AG08395 (cell line): Measurements from ENCODE around the gene SERPINB6.
"Not testable (repeated sequence)": the region's sequence is repeated elsewhere in the genome, so short reads cannot be mapped to it uniquely, and the experiment has no call there.

ENCODE experiments used
- DNase-seq: peaks from one replicate; pipeline ENCODE4 v3.0.0; 2012; ENCODE audit warnings: mixed read lengths, low spot score

SERPINB6 gene

DNA sequence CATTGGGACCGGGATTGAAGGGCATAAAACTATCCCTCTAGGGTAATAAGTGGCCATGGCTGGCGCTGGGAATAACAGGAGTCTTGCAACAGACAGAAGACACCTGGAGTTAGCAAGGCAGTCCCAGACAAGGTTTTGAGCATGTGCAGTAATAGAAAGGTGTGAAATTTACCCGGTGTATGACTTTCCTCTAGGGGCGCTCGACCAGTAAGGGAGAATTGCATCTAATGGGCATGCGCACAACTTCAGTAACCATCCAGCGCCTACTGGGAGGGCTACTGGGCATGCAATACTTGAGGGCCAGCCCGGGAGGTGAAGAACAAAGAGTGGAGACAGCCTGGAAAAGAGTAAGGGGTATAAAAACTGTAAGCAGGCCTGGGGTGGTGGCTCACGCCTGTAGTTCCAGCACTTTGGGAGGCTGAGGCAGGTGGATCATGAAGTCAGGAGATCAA lies 32.7 kb downstream of the SERPINB6 start:
- no peak for DNase-seq

DNA sequence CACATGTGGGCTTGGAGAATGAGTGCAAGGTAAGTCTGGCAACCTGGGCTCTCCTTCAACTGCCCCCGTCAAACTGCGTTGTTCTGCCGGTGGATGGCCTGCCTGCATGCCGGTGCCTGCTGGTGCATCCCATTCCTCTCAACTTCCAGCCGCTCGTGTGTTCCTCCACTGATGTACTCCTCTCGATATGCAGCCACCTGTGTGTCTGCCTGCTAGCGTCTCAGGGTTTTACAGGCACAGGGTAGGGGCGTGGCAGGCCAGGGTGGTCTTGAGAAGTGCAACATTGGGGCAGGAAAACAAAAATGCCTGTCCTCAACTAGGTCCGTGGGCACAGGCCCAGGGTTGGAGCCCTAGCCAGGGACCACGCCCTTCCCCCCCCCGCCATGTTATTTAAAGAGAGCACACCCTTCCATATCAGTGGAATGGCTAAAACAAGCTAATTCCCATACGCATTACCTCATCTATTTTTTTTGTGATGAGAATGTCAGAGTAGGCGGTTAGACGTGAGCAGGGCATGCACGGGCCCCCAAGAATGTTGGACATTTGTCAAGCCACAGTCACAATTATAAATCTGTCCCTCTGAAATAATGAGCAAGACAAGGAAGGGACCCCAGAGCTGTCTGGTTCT lies 33.2 kb downstream of the SERPINB6 start:
- DNase-seq = no peak

DNA sequence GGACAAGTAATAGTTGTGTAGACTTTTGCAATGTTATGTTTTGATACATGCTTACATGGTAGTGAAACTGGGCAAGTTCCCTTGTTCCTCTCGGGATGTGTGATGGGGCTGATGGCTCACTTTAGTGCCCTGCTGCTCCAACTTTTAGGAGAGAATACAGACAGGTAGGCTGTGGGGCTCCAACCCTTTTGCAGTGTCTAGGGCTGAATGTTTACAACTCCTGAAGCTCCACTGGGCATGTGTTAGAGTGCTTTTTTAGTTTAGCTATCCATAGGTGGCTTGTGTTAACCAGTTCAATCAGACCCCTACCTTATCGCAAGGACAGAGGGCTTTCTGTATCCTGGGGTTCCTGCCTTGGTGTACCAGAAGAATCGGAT lies 33.8 kb downstream of the SERPINB6 start:
- DNase-seq = no peak

DNA sequence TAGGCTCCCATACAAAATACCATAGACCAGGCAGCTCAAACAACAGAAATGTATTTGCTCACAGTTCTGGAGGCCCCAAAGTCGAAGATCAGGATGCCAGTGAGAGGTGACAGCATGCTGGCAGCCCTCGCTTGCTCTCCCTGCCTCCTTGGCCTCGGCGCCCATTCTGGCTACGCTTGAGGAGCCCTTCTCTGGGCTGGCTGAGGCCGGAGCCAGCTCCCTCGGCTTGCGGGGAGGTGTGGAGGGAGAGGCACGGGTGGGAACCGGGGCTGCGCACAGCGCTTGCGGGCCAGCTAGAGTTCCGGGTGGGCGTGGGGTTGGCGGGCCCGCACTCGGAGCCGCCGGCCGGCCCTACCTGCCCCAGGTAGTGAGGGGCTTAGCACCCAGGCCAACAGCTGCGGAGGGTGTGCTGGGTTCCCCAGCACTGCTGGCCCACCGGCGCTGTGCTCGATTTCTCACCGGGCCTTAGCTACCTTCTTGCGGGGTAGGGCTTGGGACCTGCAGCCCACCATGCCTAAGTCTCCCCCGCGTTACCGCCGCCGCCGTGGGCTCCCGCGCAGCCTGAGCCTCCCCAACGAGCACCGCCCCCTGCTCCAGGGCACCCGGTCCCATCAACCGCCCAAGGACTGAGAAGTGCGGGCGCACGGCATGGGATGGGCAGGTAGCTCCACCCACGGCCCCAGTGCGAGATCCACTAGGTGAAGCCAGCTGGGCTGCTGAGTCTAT lies 35.6 kb downstream of the SERPINB6 start:
- DNase-seq = no peak

DNA sequence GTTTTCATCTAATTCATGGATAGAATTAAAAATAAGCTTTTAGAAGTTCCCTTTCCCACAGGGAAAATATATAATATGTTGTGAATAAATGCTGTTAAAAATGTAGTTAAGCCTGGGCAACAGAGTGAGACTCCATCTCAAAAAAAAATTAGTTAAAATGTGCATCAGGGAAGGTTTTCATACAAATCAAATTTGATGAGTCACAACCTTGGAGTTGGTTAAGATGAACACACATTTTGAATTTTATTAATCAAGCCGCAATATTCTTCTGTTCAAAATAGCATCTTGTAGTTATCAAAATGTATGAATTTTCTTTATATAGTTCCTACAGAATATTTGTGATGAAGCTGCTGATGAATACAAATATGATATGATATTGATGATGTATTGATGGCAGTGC lies 37.3 kb downstream of the SERPINB6 start:
- no peak for DNase-seq

DNA sequence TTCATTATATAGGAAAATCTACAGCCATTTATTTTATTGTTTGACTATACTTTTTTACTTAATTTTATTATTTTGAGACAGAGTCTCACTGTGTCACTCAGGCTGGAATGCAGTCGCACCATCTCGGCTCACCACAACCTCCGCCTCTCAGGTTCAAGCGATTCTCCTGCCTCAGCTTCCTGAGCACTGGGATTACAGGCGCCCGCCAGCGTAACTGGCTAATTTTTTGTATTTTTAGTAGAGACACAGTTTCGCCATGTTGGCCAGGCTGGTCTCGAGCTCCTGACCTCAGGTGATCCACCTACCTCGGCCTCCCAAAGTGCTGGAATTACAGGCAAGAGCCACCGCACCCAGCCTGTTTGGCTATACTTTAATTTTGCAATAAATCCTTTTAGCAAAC lies 38.5 kb downstream of the SERPINB6 start:
- not testable (repeated sequence) for DNase-seq

DNA sequence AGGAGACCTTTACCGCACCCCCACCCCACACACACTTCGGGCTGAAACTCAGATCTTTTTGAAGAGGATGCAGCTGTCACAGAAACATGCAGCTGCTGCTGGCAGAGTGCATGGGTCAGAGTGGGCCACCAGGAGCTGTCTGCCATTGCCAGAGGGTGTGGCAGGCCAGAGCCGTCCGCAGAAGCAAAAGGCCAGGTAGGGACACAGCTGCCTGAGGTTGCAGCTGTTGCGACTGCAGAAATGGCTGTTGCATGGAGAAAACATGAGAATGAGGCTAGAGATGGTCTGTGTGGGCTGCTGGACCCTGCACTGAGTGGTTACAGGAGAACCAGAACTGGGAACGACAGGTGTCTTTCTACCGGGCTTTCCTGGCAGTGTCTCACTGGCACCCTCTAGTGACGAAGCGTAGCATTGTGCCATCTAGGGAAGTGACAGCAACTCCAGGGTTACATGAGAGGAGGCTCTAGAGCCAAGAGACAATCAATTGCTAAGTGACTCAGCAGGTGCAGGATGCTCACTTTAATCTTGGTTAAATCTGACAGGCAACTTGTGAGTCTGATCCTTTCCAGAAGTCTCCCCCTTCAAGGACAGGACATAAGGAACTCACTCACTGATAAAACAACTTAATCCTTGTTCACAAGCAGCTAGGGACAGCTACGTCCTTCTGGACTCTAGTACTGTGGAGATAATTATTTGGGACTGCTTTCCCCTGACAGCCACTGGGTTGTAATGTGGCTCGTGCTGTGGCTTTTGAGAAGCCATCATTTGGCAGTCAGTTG lies 39.2 kb downstream of the SERPINB6 start:
- DNase-seq = peak; percentile 91

DNA sequence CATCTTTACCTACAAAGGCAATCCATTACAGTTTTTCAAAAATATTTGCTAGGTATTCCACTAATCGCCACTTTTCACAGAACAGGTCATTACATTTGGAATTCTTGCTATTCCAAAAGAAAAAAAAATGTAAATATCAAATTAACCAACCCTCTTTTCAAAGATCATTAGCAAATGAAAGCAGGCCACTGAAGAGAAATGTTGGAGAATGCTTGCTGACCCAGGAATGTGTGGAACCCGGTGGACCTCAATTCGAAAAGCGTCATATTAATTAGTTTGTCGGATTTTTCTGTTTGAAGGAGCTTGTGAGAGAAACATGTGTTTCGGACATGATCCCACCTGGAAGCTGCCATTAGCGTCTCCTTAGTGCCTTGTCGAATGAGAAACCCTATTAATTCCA lies 40.3 kb downstream of the SERPINB6 start:
- DNase-seq = no peak

DNA sequence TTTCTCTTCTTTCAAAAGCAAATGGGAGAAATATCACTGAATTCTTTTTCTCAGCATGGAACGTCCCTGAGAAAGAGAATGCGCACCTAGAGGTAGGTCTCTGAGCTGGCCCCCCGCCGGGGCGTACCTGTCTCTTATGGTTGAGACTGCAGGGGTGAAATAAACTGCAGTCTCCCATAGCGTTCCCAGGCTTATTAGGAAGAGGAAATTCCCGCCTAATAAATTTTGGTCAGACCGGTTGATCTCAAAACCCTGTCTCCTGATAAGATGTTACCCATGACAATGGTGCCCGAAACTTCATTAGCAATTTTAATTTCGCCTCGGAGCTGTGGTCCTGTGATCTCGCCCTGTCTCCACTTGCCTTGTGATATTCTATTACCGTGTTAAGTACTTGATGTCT lies 43.4 kb downstream of the SERPINB6 start:
- DNase-seq = not testable (repeated sequence)

DNA sequence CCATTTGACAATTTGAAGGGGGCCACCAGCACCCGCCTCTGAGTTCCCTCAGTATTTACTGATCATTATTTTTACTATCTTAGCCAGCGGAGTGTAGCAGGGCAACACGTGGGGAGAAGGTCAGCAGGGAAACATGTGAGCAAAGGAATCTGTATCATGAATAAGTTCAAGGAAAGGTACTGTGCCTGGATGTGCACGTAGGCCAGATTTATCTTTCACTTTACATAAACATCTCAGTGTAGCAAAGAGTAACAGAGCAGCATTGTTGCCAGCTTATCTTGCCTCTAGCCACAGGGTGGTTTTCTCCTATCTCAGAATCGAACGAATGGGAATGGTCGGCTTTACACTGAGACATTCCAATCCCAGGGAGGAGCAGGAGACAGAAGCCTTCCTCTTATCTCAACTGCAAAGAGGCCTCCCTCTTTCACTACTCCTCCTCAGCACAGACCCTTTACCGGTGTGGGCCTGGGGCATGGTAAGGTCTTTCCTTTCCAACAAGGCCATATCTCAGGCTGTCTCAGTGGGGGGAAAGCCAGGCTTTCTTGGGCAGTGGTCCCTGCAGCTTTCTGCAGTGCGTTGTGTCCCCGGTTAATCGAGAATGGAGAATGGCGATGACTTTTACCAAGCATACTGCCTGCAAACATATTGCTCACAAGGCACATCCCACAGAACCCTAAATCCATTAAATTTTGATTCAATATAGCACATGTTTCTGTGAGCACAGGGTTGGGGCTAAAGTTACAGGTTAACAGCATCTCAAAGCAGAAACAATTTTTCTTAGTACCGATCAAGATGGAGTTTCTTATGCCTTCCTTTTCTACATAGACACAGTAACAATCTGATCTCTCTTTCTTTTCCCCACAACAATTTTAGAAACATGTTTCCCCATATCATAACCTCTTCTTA lies 45.3 kb downstream of the SERPINB6 start:
- not testable (repeated sequence) for DNase-seq

DNA sequence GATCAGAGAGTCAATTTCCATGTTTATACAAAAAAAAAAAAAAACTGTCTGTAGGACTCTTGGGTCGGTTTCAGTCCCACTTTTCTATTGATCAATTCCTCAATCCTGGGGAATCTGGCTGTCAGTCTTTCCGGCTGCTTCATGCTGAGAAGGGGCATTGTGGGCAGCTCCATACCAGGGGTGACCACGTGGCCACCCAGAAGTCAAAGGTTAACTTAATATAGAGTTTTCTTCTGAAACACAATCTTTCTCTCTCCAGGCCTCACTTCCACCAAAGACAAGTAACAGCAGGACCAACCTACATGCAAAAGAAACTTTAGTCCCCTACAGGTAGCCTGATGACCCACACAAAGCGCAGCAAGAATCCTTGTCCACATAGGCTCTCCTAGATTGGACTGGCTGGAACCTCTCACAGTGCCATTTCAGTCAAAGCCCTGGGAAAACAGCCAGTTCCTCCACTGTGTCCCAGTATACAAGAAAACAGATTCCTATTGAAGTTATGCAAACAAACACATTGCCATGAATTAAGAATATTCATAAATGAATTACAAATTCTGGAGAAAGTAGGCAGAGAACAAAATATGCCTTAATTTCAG lies 49.7 kb downstream of the SERPINB6 start:
- no peak for DNase-seq

DNA sequence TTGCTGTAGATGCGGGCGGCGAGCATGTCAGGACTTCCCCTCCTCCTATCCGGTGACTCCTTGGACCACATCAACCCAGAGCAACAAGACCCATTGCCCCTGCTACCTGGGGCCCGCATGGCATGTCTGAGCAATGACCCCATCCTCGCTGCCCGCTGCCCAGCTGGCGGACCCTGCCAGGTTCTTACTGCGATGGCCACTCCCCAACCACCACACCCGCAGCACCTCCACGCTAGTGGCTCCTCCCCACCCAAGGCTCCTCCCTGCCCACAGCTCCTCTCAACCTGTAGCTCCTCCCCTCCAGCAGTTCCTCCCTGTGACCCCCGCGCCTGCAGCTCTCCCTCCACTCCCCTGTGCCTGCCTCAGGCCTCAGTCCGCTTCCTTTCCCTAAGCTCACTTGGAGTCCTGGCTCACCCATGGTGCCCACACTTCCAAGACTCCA lies 50.7 kb downstream of the SERPINB6 start:
- DNase-seq = no peak

DNA sequence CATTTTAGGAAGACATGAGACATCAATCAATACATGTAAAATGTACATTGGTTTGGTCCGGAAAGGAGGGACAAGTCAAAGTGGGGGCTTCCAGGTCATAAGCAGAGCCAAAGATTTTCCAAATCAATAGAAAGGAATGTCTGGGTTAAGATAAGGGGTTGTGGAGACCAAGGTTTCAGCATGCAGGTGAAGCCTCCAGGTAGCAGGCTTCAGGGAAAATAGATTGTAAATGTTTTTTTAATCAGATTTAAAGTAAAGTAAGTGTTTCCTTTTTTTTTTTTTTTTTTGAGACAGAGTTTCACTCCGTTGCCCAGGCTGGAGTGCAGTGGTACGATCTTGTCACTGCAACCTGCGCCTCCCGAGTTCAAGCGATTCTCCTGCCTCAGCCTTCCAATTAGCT lies 51.5 kb downstream of the SERPINB6 start:
- no peak for DNase-seq

DNA sequence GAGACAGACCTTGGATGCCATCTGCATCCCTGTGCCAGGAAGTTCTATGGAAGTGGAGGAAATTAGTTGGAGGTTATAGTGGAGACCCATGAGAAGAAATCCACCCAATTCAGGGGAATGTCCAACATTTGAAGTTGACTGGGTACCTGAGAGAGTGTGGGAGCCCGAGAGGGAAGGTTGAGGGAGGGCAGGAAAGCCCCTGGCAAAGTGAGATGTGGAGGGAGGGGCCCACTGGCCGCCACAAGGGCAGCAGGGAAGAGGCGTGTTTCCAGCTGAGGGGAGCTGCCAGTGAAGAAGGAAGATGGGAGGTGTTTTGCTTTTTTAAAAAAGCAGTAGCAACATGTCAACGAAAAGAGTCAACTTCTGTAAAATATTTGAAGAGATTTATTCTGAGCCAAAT lies 52.0 kb downstream of the SERPINB6 start:
- no peak for DNase-seq

DNA sequence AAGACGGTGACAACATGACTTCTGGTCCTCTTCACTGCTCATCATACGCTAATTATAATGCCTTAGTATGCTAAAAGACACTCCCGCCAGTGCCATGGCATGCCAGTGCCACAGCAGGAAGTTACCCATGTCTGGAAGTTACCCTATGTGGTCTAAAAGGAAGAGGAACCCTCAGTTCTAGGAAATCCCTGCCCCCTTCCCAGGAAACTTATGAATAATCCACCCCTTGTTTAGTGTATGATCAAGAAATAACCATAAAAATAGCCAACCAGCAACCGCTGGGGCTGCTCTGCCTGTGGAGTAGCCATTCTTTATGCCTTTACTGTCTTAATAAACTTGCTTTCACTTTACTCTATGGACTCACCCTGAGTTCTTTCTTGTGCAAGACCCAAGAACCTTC lies 52.4 kb downstream of the SERPINB6 start:
- DNase-seq = no peak

DNA sequence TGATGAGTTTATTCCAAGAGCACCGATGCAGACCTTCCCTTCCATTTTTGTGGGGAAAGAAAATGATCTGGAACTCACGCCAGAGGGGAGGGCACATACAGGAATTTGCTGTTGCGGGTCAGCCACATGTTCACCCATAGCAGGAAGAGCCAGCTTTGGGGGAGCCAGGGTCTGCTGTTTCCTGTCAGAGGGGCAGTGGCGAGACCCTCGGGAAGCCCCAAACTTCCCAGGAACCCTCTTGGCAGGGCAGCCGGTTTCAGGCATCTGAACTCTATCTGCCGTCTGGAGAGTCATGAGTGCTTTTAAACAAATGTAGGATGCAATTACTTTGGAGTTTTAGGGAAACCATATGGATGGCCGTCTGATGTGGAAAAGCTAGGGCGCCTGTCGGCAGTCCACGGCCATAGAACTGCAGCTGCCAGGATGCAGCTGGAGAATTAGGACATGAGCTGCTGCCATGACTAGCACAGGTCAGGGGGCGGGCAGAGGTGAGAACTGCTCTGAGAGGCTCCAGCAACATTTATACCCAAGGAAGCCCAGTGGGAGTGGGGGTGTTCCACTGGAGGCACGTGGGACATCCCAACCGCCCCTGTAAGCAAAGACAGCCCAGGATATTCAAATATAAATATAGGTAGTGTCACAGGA lies 53.4 kb downstream of the SERPINB6 start:
- no peak for DNase-seq

DNA sequence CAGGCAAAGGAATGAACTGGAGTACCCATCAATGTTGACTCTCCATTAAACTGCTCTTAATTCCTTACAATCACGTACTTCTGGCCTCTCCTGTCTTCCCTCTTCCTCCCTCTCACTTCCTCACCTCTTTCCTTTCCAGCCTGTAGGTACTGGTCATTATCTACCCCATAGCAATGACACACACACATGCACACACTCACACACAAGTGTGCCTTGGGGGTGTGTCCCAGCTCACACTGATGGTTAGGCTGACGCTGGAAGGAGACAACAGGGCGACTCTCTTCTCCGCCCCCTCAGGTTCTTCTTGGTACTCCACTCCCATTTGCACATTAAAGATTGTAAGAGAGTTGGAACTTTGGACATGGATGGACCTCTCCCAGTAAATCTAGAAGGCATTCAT lies 54.3 kb downstream of the SERPINB6 start:
- DNase-seq = no peak

DNA sequence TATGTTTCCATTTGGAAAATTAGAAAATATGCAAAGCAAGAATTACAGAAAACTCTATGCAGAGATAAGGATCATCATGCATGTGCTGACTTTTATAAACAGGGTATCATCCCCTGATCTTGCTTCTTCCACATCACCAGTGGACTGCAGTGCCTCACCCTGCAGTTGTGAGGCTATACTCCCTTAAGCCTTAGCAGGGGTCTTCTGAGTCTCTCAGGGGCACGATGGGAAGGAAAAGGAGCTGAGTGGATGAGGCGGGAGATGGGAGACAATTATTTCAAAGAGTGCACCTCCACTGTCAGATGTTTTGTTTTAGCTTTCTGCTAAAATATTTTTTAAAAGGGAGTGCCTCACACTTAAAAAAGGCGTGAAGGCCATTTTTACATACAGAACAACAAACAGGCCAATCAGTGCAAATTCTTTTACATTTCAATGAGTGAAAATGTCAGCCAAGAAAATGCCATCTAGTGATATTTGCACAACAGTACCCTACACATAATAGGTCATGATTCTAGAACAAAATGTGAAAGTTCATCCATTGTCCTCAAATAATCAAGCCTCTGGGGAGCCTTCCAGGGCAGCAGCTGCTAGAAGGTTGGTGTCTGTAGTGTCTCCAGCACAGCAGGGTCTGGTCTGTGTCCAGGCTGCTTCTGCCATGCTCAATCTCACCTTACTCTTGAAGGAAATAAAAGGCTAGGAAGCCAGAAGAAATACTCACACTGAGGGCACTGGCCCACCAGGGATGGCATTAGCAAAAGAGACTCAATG lies 55.0 kb downstream of the SERPINB6 start:
- no peak for DNase-seq

DNA sequence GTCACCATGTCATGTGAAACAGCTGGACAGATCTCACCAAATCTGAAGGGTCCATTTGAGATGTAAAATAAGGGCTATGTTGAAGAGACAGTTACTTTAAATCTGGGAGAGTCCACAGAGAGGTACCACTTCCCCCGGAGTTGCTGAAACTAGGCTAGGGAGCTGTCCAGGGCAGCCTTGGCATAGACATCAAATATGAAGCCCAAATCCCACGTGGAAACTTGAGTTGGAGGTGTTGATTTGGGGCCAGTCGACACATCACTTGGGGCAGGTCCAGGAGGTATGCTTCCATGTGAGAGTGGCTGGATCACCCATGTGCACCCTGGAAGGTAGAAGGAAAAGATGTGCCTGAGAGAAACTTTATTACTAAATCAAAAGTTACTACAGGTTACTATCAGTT lies 56.2 kb downstream of the SERPINB6 start:
- DNase-seq = no peak

DNA sequence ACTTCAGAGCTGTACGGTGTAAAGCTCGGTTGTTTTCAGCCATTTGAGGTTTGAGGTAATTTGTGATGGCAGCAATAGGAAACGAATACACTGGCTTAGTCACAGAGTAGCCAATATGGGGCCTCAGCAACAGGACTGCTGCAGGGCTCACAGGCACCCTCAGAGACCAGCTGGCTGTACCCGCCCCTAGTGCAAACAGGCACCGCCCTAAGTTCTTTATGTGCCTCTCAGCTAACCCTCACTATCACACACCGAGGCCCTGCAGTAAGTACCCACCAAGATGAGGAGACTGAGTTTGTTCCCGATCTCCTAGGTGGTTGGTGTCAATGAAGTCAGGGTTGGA lies 57.1 kb downstream of the SERPINB6 start:
- DNase-seq = no peak
